T-helper 2 cell (primary cell): ENCODE measurements around the gene ANKFY1.

Source experiments
- DNase-seq, 5 experiments: peaks; one replicate each; pipeline versions ENCODE4 v3.0.0 to v3.0.0-alpha.2; 2012 to 2022
- total RNA-seq, 2 donors: gene quantifications; one replicate each; lab custom pipeline; 2026; lab: John Stamatoyannopoulos, UW

ANKFY1 gene, protein sequence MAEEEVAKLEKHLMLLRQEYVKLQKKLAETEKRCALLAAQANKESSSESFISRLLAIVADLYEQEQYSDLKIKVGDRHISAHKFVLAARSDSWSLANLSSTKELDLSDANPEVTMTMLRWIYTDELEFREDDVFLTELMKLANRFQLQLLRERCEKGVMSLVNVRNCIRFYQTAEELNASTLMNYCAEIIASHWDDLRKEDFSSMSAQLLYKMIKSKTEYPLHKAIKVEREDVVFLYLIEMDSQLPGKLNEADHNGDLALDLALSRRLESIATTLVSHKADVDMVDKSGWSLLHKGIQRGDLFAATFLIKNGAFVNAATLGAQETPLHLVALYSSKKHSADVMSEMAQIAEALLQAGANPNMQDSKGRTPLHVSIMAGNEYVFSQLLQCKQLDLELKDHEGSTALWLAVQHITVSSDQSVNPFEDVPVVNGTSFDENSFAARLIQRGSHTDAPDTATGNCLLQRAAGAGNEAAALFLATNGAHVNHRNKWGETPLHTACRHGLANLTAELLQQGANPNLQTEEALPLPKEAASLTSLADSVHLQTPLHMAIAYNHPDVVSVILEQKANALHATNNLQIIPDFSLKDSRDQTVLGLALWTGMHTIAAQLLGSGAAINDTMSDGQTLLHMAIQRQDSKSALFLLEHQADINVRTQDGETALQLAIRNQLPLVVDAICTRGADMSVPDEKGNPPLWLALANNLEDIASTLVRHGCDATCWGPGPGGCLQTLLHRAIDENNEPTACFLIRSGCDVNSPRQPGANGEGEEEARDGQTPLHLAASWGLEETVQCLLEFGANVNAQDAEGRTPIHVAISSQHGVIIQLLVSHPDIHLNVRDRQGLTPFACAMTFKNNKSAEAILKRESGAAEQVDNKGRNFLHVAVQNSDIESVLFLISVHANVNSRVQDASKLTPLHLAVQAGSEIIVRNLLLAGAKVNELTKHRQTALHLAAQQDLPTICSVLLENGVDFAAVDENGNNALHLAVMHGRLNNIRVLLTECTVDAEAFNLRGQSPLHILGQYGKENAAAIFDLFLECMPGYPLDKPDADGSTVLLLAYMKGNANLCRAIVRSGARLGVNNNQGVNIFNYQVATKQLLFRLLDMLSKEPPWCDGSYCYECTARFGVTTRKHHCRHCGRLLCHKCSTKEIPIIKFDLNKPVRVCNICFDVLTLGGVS
- 56.4 to 84.6 reads per million in 2 donors for total RNA-seq

- peak; percentile 92 to 97 (median 96) for DNase-seq
Observed at GRCh38 chr17:4263282-4264215, at the start of gene ANKFY1. ANKFY1 (minus strand) TSS chr17:4263979; CDS start chr17:4263941, 38 bp downstream.

GRCh38 chr17:4310354-4311060 is 46.7 kb upstream of the ANKFY1 start:
- no peak for DNase-seq

DNA sequence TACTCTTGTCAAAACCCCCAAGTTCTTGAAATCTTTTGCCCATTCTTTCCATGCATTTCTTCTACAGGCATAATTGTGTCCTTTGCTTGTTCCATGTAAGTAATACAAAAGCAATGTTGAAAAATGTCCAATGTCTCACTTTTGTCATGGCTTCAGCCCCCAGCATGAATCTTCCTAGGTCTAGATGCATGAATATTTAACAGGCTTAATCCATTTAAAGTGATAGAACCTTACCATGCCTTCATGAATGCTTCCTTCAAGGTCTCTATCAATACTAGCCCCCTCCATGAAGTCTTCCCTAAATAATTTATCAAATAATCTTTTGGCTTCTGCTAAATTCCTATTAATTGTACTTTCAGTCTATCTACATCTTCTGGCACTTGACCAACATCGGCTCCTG is 46.1 kb upstream of the ANKFY1 start:
- no peak for DNase-seq

GRCh38 chr17:4307179-4307930 is 43.6 kb upstream of the ANKFY1 start:
- DNase-seq = no peak

- no peak for DNase-seq
Observed at GRCh38 chr17:4305224-4305623, 41.4 kb upstream of the ANKFY1 start.

- peak in 3 of 5 experiments; percentile 15 to 69 (median 21) for DNase-seq
Observed at GRCh38 chr17:4304417-4305027, 40.7 kb upstream of the ANKFY1 start.

DNA sequence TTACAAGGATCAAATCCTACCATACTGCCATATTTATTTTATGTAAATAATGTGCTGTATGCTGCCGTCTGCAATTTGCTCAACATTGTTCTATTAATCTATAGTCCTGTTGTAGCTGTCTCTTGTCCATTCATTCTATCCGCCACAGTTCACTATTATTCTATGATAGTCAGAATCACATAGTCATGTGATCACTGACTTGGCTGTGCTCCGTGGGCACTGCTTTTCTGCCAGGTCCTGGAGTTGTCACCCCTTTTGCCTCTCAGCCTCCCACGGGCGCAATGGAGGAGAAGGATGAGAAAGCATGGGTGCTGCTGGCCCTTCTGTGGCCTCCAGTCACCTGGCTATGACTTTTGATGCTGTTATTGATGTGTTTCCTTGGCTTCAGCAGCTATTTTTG is 37.3 kb upstream of the ANKFY1 start:
- no peak for DNase-seq

DNA sequence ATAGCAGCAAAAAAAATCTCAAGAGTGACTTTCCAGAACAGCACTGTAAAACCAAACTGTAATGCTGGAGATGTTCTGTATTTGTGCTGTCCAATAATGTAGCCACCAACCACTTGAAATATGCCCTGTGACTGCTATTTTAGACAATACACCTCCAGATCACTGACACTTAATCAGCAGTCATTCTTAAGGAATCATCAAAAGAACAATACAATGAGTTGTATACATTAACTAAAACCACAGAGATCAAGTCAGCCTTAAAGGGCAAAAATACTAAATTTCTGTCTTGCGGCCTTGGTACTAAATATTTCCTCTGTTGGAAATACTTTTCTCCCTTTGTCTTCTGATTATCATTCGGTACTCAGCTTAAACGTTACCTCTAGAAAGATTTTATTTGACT is 33.6 kb upstream of the ANKFY1 start:
- DNase-seq = no peak

GRCh38 chr17:4295686-4296085 is 31.9 kb upstream of the ANKFY1 start:
- no peak for DNase-seq

- no peak for DNase-seq
Observed at GRCh38 chr17:4293572-4293971, 29.8 kb upstream of the ANKFY1 start.

GRCh38 chr17:4287710-4288109 is 23.9 kb upstream of the ANKFY1 start:
- DNase-seq = no peak

DNA sequence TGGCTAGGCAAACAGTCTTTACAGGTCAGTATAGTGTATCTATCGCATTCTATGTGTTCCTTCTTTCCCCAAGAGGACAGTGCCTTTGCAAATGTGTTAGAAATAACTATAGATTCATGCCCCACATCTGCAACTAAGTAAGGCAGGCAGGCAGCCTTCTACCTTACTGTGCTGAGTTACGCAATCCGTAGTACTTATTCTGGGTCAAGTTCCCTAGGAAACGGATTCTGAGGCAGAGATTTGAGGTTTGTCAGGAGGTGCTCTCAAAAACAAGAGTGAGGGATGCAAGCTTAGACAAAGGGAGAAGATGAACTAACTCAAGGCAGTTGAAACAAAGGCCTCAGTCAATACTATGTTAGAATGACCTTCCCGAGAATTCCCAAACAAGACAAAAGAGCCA is 12.7 kb upstream of the ANKFY1 start:
- no peak for DNase-seq

DNA sequence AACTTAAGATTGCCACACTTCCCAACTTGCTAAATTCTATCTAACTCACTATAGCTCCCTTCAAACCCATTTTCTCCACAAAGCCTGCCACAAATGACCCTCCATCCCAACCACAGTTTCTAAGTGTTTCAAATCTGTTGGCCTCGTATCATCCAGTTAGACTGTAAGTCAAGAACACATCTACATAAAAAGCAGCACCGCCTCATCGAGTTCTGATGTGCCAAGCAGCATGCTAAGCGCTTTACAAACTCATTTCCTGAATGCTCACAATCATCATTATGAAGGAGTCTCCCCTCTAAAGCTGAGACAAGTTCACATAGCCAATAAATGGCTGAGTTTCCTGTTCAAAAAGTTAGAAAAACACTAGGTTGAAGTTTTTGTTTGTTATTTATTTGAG is 9.2 kb upstream of the ANKFY1 start:
- no peak for DNase-seq

DNA sequence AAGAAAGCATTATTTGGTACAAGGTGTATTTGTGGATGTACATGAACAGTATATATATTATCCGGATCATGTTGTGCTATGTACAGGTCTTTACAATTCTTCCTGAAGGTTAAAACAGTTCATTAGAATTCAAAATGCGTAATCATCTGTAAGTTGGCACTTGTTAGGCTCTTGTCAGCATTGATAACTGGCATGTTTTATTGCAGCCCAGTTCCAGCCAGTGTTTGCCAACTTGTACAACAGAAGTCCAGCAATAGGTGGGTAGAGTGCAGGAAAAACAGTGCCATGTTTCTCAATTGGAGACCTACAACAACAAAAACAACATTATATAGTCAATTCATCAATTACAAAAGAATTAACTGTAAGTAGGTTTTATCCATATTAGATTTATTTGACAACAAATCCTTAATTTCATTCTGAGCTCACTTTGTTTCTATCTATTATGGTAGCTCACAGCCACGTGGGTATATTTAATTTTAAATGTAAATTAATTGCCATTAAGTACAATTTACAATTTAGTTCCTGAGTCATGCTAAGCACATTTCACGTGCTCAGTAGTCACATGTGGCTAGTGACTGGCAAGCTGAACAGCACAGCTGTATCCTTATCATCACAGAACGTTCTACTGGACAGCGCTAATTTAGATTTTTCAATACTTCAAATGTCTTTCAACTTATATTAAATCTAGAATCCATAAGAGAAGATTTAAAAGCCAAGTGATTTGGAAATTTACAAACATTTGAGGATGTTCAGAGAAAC is 8.6 kb upstream of the ANKFY1 start:
- no peak for DNase-seq

DNA sequence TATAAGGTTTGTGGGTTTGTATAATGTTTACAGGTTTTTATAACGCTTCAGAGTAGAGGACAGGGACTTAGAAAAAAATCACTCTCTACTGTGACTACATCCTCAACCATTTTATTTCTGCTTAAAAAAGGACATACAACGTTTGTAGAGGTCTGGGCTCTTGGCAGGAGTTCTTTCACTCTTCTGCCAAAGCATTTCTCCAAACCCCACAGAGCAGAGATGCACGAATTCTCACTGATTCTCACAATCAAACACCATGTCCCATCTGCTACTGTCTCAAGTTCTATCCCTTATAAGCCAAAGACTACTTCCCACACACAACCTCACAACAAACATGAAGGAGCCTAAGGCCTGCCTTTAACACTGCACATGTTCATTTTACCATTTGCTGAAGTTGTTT is 7.0 kb upstream of the ANKFY1 start:
- no peak for DNase-seq

GRCh38 chr17:4269915-4270314 is 6.1 kb upstream of the ANKFY1 start:
- no peak for DNase-seq

GRCh38 chr17:4267402-4267801 is 3.6 kb upstream of the ANKFY1 start:
- DNase-seq = no peak

DNA sequence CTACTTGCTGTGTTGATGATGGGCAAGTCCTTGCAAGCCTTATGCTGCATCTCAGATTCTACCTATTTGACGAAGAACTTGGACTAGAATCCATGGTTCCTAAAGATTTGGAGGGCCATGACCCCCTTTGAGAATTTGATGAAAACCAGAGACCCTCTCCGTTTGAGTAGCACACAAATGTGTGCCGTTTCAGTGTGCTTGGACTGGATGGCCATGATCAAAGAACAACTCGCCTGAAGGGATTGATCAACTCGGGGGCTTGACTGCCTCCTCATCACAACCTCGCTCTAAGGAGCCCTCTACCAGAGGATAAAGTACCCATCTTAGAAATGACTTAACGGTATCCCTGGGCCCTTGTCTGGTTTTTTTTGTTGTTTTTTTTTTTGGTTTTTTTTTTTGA is 2.8 kb upstream of the ANKFY1 start:
- DNase-seq = no peak

DNA sequence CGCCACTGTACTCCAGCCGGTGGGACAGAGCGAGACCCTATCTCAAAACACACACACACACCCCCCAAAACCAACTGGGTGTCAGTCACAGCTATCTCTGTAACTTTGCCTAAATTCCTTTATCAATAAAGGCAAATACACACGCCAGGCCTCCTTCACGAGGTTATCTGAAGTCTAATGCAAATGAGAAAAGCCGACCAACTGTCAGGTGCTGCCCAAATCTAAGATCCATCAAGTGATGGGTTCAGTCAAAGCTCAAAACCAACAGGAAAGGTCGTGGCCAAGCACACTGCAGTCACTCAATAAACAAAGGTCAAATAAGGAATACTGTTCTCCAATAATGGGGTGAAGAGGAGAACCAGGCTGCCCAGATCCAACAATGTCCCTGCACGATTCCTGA is 1.1 kb downstream of the ANKFY1 start:
- DNase-seq = no peak
